Measurements from ENCODE around the gene RPS6KC1.
"Not testable (repeated sequence)": the region's sequence is repeated elsewhere in the genome, so short reads cannot be mapped to it uniquely, and the experiment has no call there.

The RPS6KC1 gene

GRCh38 chr1:213111502-213111901 lies 60.5 kb downstream of the RPS6KC1 start:
- no peak for DNase-seq

- DNase-seq = not testable (repeated sequence)
Measured at GRCh38 chr1:213112723-213113122, 61.7 kb downstream of the RPS6KC1 start.

- DNase-seq = not testable (repeated sequence)
Measured at GRCh38 chr1:213117699-213118180, 66.7 kb downstream of the RPS6KC1 start.

DNA sequence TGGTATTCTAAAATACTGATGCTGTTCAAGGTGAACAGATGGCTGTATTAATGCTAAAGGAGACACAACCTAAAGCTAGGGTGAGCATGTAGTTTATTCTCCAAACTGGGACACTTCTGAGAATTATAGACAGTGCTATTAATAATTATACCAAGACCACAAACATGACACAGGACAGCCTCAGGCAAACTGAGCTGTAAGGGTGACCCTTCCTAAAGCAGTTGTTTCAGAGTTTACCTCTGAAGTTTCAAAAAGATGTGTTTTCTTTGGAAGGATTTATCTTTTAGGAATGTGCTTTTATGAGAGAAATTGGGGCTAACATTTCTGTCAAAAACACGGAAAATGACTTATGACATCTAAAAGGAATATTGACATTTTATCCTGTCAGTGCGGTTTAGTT lies 68.8 kb downstream of the RPS6KC1 start:
- DNase-seq = no peak

- DNase-seq = no peak
Measured at GRCh38 chr1:213120386-213120785, 69.3 kb downstream of the RPS6KC1 start.

GRCh38 chr1:213120961-213121360 lies 69.9 kb downstream of the RPS6KC1 start:
- no peak for DNase-seq

DNA sequence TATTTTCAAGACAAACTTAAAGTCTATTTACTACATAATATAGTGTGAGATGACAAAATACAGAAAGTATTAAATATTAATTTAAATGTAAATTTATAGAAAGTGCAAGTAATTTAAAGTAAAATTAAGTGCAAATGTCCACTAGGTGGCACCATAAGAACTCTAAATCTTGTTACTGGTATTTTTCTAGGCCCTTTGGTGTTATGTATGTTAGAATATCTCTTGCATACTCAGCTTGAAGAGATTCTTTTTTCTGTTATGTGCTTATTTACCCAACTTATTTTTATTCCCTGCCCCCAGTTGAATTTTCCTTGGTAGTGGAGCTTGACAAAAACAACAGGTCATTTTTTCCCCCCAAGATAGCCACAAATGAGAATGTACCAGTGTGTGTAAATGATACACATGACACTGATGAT lies 71.5 kb downstream of the RPS6KC1 start:
- DNase-seq = peak; percentile 91

- DNase-seq = no peak
Measured at GRCh38 chr1:213123087-213123486, 72.0 kb downstream of the RPS6KC1 start.

DNA sequence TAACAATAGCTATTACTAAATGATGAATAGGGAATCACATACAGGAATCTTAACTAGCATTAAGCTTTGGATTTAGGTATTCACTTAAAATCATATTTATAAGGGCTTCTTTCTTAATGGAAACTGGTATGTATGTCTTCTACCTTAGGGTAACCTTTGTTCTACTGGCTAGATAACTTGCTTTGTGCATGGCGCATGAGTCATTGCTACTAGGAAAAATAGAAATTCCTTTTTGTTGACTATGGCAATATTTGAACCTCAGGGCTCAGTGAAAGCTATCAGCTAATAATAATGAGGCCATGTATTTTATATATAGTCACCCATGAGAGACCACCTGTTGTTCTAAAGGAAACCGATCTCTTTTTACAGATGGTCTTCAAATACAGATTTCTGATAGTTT lies 72.5 kb downstream of the RPS6KC1 start:
- no peak for DNase-seq

DNA sequence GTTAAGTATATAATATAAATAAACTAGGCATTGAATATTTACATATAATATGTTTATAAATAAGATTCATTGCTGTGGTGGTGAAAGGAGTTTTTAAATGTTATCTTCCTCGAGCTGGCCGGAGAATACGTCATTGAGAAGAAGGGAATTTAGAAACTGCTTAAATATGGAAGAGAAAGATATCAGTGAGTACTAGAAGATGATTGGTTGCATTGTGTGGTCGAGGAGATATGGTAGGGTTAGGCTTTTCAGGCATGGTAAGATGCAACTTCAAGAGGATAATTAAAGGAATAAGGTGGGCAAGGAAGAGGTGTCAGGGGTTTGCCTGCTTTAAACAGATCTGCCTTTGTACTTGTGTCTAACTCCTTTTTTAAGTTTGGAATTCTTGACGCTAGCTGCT lies 73.5 kb downstream of the RPS6KC1 start:
- peak; percentile 34 for DNase-seq

DNA sequence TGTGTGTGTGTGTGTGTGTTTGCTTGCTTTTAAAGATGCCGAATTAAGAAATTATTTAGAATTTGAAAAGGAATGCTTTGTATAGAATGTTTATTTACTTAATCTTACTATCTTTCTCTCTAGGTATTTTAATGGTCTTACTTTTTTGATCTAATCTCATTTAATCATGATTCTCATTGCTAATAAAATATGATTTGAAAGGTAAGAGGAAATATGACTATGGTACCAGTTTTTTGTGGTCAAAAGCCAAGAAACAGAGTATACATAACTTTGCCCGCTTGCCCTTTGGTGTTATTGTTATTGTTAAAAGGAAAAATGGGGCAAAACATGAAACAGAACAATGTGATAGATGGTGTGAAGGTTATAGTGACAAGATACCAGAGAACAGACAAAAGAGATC lies 74.6 kb downstream of the RPS6KC1 start:
- no peak for DNase-seq

GRCh38 chr1:213127074-213127473 lies 76.0 kb downstream of the RPS6KC1 start:
- no peak for DNase-seq

DNA sequence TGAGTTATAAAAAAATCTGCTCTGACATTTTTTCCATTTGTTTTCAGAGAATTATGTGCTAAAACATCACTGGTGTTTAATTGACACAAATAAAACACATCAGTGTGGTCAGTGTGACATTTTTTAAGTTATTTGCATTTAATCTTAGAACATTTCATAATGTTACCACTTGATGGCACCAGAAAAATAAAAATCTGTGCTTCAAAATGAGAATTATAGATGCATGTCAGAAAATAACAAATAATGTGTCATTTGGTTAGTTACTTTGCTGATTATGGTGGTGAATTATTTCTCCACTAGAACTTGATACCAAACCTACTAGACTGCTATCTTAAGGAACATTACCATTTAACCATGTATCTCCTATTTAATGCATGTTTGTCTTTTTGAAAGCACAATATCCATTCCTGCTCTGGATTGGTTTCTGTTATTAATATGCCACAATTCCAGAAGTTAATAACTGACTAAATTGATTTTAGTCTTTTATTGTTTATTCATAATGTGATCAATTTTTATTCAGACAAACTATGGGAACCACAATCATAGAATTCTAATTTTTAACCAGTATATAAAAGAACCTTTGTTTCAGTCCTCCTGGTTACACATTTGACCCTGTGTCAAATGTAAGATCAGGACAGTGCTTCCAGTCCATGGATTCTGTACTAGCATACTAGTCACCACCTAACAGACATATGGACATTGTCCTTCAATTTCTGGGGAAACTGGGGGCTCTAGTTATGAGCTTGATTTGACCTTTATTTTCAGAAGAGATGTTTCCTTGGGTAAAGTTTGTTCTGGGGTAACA lies 81.0 kb downstream of the RPS6KC1 start:
- no peak for DNase-seq

- no peak for DNase-seq
Measured at GRCh38 chr1:213135572-213135971, 84.5 kb downstream of the RPS6KC1 start.

DNA sequence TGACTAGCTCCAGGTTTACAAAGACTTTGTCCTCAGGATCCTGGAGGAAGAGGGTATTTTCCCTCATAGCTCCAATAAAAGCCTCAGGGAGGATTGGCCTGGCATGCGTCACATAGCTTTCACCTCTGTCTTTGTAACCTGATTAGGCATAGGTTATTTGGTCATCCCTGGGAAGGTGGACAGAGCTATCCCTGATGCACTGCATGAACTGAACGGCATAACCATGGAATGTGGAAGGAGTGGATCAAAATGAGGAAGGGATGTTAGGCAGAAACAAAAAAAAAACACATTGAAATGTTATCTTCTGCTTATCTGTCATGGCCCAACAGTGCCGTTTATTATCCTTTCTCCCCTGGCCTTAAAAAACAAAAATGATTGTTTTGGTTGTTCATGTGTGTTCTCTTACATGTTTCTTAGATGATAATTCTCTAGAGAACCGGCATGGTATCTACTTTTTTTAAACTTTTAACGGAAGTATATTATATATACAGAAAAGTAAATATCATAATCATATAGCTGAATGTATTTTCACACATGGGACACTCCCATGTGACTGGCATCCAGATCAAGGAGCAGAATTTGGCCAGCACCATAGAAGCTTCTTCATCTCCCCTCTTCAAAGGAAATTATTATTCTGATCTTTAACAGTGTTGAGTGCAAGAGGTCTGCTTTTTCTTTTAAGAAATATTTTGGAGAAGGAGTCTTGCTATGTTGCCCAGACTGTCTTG lies 85.3 kb downstream of the RPS6KC1 start:
- DNase-seq = no peak

GRCh38 chr1:213138391-213138790 lies 87.3 kb downstream of the RPS6KC1 start:
- DNase-seq = no peak

DNA sequence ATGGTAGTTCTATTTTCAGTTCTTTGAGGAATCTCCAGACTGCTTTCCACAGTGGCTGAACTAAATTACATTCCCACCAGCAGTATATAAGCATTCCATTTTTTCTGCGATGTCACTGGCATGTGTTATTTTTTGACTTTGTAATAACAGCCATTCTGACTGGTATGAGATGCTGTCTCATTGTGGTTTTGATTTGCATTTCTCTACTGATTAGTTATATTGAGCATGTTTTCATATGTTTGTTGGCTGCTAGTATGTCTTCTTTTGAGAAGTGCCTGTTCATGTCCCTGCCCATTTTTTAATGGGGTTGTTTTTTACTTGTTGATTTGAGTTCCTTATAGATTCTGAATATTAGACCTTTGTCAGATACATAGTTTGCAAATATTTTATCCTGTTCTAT lies 87.9 kb downstream of the RPS6KC1 start:
- peak; percentile 35 for DNase-seq

DNA sequence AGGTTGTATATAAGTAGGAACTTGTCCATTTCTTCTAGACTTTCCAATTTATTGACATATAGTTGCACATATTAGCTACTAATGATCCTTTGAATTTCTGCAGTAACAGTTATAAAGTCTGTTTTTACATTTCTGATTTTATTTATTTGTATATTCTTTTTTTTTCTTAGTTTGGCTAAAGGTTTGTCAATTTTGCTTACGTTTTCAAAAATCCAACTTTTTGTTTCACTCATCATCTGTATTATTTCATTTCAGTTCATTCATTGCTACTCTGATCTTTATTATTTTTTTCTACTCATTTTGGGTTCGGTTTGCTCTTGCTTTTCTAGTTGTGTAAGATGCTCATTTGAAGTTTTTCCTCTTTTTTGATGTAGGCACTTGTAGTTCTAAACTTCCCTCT lies 97.9 kb downstream of the RPS6KC1 start:
- DNase-seq = no peak

GRCh38 chr1:213150090-213150489 lies 99.0 kb downstream of the RPS6KC1 start:
- DNase-seq = not testable (repeated sequence)

DNA sequence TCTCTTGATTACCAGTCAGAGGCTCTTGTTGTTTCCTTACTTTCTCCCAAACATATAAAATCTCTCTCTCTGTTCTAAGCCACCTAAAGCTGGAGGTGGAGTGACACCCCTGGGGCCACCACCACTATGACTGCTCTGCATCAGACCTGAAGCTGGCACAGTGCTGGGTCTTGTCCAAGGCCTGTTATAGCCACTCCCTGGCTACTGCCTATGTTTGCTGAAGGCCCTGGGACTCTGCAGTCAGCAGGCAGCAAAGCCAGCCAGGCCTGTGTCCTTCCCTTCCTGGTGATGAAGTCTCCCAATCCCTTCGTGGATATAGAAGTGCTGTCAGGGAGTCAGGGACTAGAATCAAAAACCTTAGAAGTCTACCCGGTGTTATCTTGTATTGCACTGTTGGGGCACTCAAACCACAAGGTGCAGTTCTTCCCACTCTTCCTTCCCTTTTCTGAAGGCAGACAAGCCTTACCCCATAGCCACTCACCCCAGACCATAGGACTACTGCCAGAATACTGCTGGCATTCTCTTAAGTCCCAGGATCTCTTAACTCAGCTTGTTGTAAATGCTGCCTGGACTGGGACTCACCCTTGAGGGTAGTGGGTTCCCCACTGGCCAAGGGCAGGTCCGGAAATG lies 103.1 kb downstream of the RPS6KC1 start:
- peak; percentile 76 for DNase-seq

- no peak for DNase-seq
Measured at GRCh38 chr1:213159376-213159775, 108.3 kb downstream of the RPS6KC1 start.

GRCh38 chr1:213160442-213160841 lies 109.4 kb downstream of the RPS6KC1 start:
- not testable (repeated sequence) for DNase-seq

DNA sequence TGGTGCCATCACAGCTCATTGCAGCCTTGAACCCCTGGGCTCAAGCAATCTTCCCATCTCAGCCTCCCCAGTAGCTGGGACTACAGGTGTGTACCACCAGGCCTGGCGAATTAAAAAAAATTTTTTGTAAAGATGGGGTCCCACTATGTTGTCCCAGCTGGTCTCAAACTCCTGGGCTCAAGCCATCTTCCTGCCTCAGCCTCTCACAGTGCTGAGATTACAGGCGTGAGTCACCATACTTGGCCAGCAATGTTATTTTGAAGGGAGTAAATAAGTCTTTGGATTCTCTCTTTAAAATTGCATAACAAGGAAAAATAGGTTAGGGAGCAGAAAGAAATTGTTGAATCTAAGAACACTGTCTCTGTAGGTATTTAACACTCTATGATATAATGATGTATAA lies 111.3 kb downstream of the RPS6KC1 start:
- no peak for DNase-seq

GRCh38 chr1:213162862-213163261 lies 111.8 kb downstream of the RPS6KC1 start:
- DNase-seq = no peak
